LNCaP clone FGC (cell line): ENCODE measurements around the gene PCDHGB1.
"Not testable (repeated sequence)": the region's sequence is repeated elsewhere in the genome, so short reads cannot be mapped to it uniquely, and the experiment has no call there.

Experiments
- DNase-seq: peaks from one replicate; pipeline ENCODE4 v3.0.0-alpha.2; 2011; ENCODE audit warnings: low read depth
- H3K4me3 ChIP-seq: 2 replicates; pipeline ENCODE4 v1.5.1; 2011; ENCODE audit warnings: mild to moderate bottlenecking, low read depth, low read length, control low read depth
- TF ChIP-seq, protein P1 (sequence below): IDR thresholded peaks from 2 replicates; pipeline ENCODE4 v1.5.1; 2012; ENCODE audit warnings: mild to moderate bottlenecking; ENCODE audit not compliant: control insufficient read depth, insufficient read depth; ENCODE audit errors: extremely low read depth

The PCDHGB1 gene

DNA sequence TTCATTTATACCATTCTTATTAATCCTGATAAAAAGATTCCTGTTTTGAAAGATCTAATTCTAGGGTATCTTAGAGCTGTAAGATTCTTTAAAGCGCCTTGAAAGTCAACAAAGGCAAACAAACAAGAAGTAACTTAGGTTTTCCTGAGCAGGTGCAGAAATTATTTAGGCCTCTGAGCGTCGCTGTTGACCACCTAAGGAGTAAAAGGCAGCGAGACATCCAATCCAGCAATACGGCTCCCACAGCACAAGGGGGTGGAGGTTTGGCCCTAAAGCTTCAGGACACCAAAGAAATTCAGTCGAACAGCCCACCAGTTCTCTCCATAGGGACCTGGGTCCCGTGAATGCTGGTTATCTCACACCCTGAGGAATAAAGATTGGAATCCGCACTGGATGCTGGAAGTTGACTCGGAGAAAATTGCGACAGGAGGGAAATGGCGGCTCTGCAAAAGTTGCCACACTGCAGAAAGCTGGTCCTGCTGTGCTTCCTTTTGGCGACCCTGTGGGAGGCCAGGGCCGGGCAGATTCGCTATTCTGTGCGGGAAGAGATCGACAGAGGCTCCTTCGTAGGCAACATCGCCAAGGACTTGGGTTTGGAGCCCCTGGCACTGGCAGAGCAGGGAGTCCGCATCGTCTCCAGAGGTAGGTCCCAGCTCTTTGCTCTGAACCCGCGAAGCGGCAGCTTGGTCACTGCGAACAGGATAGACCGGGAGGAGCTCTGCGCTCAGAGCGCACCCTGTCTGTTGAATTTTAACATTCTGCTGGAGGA, 11.2 kb upstream of the PCDHGB1 start, which contains the start of gene PCDHGA2:
PCDHGA2 (plus strand) TSS at position 223 of the 769 bp plus-strand sequence.
- H3K4me3 ChIP-seq, result peak within 1 kb of the TSS; percentile 38
- no peak for DNase-seq
- TF ChIP-seq, protein P1, sequence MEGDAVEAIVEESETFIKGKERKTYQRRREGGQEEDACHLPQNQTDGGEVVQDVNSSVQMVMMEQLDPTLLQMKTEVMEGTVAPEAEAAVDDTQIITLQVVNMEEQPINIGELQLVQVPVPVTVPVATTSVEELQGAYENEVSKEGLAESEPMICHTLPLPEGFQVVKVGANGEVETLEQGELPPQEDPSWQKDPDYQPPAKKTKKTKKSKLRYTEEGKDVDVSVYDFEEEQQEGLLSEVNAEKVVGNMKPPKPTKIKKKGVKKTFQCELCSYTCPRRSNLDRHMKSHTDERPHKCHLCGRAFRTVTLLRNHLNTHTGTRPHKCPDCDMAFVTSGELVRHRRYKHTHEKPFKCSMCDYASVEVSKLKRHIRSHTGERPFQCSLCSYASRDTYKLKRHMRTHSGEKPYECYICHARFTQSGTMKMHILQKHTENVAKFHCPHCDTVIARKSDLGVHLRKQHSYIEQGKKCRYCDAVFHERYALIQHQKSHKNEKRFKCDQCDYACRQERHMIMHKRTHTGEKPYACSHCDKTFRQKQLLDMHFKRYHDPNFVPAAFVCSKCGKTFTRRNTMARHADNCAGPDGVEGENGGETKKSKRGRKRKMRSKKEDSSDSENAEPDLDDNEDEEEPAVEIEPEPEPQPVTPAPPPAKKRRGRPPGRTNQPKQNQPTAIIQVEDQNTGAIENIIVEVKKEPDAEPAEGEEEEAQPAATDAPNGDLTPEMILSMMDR, result peak; percentile 38; the same call in 1 of the 2 replicates

GRCh38 chr5:141340781-141341354, 9.0 kb upstream of the PCDHGB1 start:
- not testable (repeated sequence) for DNase-seq

DNA sequence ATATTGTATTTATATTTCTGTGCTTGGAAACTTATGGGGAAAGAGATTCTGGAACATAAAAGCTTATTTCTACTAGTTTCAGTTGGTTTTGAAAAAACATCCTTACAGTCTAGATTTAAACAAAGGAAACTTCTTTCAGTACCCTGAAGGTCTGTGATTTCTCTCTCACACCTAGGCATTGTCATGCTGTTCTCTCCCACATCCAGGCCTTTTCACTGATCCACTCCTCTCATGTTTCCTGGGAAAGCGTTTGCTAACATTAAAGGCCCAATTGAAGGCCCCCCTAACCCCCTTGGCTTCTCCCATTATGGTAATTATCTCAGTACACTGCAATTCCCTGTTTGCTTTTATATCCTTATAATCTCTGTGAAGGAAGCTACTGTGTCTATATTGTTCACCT, 7.1 kb upstream of the PCDHGB1 start:
- TF ChIP-seq, protein P1, result no peak
- no peak overlapping the region for H3K4me3 ChIP-seq
- no peak for DNase-seq

More at GRCh38 chr5:141340781-141341354, 9.0 kb upstream of the PCDHGB1 start:
- H3K4me3 ChIP-seq, result not testable (repeated sequence)

DNA sequence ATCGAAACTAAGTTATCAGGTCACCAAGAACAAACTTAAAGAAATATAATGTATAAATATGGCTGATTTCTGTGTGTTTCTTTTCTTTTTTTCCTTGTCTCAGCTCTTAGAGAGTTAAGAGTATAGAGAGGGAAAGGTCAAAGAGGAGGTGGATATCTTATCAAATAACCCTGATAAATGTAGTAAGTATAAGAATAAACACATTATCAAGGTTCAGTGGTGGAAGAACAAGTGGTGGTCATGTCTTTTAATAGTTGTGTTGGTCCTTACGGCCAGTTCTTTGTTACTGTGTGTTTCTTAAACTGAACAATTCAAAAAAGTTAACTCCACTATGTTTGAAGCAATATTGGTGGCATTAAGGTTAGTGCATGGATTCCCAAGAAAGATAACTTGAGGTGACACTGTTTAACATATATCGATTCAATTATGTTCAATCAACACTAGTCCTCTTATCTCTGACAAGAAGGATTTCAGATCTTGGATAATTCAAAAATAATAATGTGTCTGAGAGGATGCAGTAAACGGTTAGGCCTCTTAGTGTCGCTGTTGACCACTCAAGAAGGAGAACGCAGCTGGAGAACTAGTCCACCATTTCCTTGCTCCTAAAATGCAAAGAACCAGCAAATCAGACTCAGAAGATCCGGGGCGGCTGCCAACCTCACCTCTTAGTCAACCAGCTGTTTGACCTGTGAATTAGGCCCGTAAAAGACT, 6.5 kb upstream of the PCDHGB1 start, which contains the start of gene PCDHGA3:
PCDHGA3 (plus strand) TSS at position 588 of the 711 bp plus-strand sequence. CDS start 205 bp downstream, outside the sequence.
- peak within 1 kb of the TSS; percentile 53 for H3K4me3 ChIP-seq
- peak; percentile 39 for DNase-seq
- TF ChIP-seq, protein P1, result peak; percentile 59

DNA sequence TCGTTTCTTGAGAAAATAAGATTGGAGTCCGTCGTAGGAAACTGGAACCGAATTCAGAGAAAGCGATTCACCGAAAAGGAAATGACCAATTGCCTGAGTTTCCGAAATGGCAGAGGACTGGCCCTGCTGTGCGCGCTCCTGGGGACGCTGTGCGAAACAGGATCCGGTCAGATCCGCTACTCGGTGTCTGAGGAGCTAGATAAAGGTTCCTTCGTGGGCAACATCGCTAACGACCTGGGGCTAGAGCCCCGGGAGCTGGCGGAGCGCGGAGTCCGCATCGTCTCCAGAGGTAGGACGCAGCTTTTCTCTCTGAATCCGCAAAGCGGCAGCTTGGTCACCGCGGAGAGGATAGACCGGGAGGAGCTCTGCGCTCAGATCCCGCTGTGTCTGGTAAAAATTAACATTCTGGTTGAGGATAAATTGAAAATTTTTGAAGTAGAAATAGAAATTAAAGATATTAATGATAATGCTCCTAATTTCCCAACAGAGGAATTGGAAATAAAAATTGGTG, 5.9 kb upstream of the PCDHGB1 start:
- TF ChIP-seq, protein P1, result no peak
- no peak for DNase-seq
- peak overlapping the region; percentile 53 for H3K4me3 ChIP-seq

DNA sequence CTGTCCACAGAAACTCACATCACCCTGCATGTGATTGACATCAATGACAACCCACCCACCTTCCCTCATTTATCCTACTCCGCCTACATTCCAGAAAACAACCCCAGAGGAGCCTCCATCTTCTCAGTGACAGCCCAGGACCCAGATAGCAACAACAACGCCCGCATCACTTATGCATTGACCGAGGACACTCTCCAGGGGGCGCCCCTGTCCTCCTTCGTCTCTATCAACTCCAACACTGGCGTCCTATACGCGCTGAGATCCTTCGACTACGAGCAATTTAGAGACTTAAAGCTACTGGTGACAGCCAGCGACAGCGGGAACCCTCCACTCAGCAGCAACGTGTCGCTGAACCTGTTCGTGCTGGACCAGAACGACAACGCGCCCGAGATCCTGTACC, 4.6 kb upstream of the PCDHGB1 start:
- DNase-seq, result no peak
- H3K4me3 ChIP-seq, result no peak overlapping the region
- TF ChIP-seq, protein P1, result no peak

GRCh38 chr5:141346017-141346416, 3.9 kb upstream of the PCDHGB1 start:
- not testable (repeated sequence) for H3K4me3 ChIP-seq, DNase-seq
